SK-N-SH (cell line): ENCODE measurements around the gene MCC. TPM values are rescaled to one million over a fixed set of nuclear protein-coding genes. Genes with fewer than 3 reads are reported as not detected.

Experiments used
- CTCF ChIA-PET: fragments of 300-600, 350-600 bp; formaldehyde crosslinking; extraction: SDS; loops from one replicate; lab custom pipeline; 2021; lab: Yijun Ruan, JAX
- POLR2A ChIA-PET: fragments of 350-600 bp; sonication (Branson Sonifier 250); formaldehyde crosslinking; extraction: SDS; loops from one replicate; lab custom pipeline; 2020; ENCODE audit warnings: antibody characterized with exemption, inconsistent platforms; lab: Yijun Ruan, JAX
- DNase-seq: peaks from one replicate; pipeline ENCODE4 v3.0.0; 2012
- H2AFZ ChIP-seq: fragments of 200-600 bp; sonication (generic); 2 replicates; pipeline ENCODE4 v1.8.1; 2016; ENCODE audit warnings: antibody characterized with exemption, mild to moderate bottlenecking, low read depth
- H3F3A ChIP-seq: fragments of 200-600 bp; sonication (generic); replicated peaks from 2 replicates; pipeline ENCODE3; 2016; ENCODE audit warnings: antibody characterized with exemption, mild to moderate bottlenecking; ENCODE audit not compliant: insufficient read depth
- H3K27ac ChIP-seq, 2 experiments: fragments of 200-500 bp in 1 of 2; fragments of 200-600 bp in 1 of 2; sonication (Bioruptor generic) in 1 of 2; sonication (generic), shearing (Covaris generic) in 1 of 2; 2 replicates each; pipeline versions ENCODE4 v1.5.1 to v1.6.1; 2014 to 2016; ENCODE audit warnings: low read depth in 2 of 2, inconsistent platforms in 1 of 2, low read length in 1 of 2, mild to moderate bottlenecking in 1 of 2, mixed read lengths in 1 of 2
- H3K27me3 ChIP-seq: fragments of 200-600 bp; sonication (generic), shearing (Covaris generic); 2 replicates; pipeline ENCODE4 v1.6.1; 2016; ENCODE audit warnings: mixed run types; ENCODE audit not compliant: insufficient read depth
- H3K36me3 ChIP-seq, 2 experiments: fragments of 200-500 bp in 1 of 2; fragments of 200-600 bp in 1 of 2; sonication (Bioruptor generic) in 1 of 2; sonication (generic) in 1 of 2; replicated peaks in 1 of 2; 2 replicates each; pipeline versions ENCODE3 to v1.5.1; 2014 to 2016; ENCODE audit warnings: low read length in 1 of 2, mild to moderate bottlenecking in 1 of 2; ENCODE audit not compliant: insufficient read depth in 2 of 2, control insufficient read depth in 1 of 2
- H3K4me1 ChIP-seq, 2 experiments: fragments of 200-500 bp in 1 of 2; fragments of 200-600 bp in 1 of 2; sonication (Bioruptor generic) in 1 of 2; sonication (generic), shearing (Covaris generic) in 1 of 2; 2 replicates each; pipeline versions ENCODE4 v1.5.1 to v1.6.1; 2014 to 2016; ENCODE audit warnings: low read depth in 1 of 2, low read length in 1 of 2, mixed run types in 1 of 2; ENCODE audit not compliant: insufficient read depth in 2 of 2, control insufficient read depth in 1 of 2
- H3K4me2 ChIP-seq: fragments of 200-600 bp; sonication (generic), shearing (Covaris generic); 2 replicates; pipeline ENCODE4 v1.6.1; 2017; ENCODE audit warnings: mixed run types
- H3K4me3 ChIP-seq, 2 experiments: fragments of 200-500 bp in 1 of 2; fragments of 200-600 bp in 1 of 2; sonication (Bioruptor generic) in 1 of 2; sonication (generic), shearing (Covaris generic) in 1 of 2; 2 replicates each; pipeline versions ENCODE4 v1.5.1 to v1.8.1; 2014 to 2016; ENCODE audit warnings: low read depth in 2 of 2, inconsistent platforms in 1 of 2, low read length in 1 of 2, mild to moderate bottlenecking in 1 of 2, mixed read lengths in 1 of 2, moderate library complexity in 1 of 2
- H3K79me2 ChIP-seq: fragments of 200-600 bp; sonication (generic); 2 replicates; pipeline ENCODE4 v1.8.1; 2017; ENCODE audit warnings: mild to moderate bottlenecking; ENCODE audit not compliant: insufficient read depth
- H3K9ac ChIP-seq: fragments of 200-600 bp; sonication (generic); 2 replicates; pipeline ENCODE4 v1.6.1; 2017; ENCODE audit warnings: mixed run types
- H3K9me2 ChIP-seq: fragments of 200-600 bp; sonication (generic); 2 replicates; pipeline ENCODE4 v1.6.1; 2017; ENCODE audit warnings: mixed run types
- H3K9me3 ChIP-seq: fragments of 200-600 bp; sonication (generic); 2 replicates; pipeline ENCODE4 v1.6.1; 2017; ENCODE audit warnings: mixed run types, mild to moderate bottlenecking, moderate library complexity
- H4K20me1 ChIP-seq: fragments of 200-600 bp; sonication (generic); 2 replicates; pipeline ENCODE4 v1.6.1; 2017; ENCODE audit warnings: mild to moderate bottlenecking, mixed run types; ENCODE audit not compliant: insufficient read depth
- ELF1 ChIP-seq: IDR thresholded peaks from 2 replicates; pipeline ENCODE4 v1.4.0; 2012
- EP300 ChIP-seq, 2 experiments: IDR thresholded peaks; 2 replicates each; pipeline versions ENCODE4 v1.4.0 to v1.6.1; 2012; ENCODE audit warnings: borderline replicate concordance in 1 of 2, low read depth in 1 of 2, low read length in 1 of 2
- FOSL2 ChIP-seq: IDR thresholded peaks from 2 replicates; pipeline ENCODE4 v1.4.0; 2012; ENCODE audit warnings: low read depth, mild to moderate bottlenecking, moderate library complexity, borderline replicate concordance
- FOXM1 ChIP-seq: IDR thresholded peaks from 2 replicates; pipeline ENCODE4 v1.4.0; 2012; ENCODE audit warnings: low read depth, mild to moderate bottlenecking
- GABPA ChIP-seq: IDR thresholded peaks from 2 replicates; pipeline ENCODE4 v1.4.0; 2012; ENCODE audit warnings: low read depth, mild to moderate bottlenecking
- GATA2 ChIP-seq: sonication (generic); formaldehyde crosslinking; IDR thresholded peaks from 2 replicates; pipeline ENCODE4 v1.5.0; 2020; ENCODE audit warnings: mild to moderate bottlenecking, missing genetic modification reagents
- IRF3 ChIP-seq: fragments of 150-350 bp; IDR thresholded peaks from 2 replicates; pipeline ENCODE4 v1.6.1; 2016; ENCODE audit warnings: mild to moderate bottlenecking, low read depth, low read length
- JUND ChIP-seq: IDR thresholded peaks from 2 replicates; pipeline ENCODE4 v1.4.0; 2012
- MEF2A ChIP-seq: IDR thresholded peaks from 2 replicates; pipeline ENCODE4 v1.4.0; 2012; ENCODE audit warnings: low read depth, borderline replicate concordance
- NFIC ChIP-seq: IDR thresholded peaks from 2 replicates; pipeline ENCODE4 v1.4.0; 2012; ENCODE audit warnings: borderline replicate concordance
- PBX3 ChIP-seq: IDR thresholded peaks from 2 replicates; pipeline ENCODE4; 2012
- POLR2AphosphoS5 ChIP-seq: IDR thresholded peaks from 2 replicates; pipeline ENCODE4 v1.6.1; 2012; ENCODE audit warnings: low read depth, low read length
- RAD21 ChIP-seq: IDR thresholded peaks from 2 replicates; pipeline ENCODE4 v1.6.1; 2012; ENCODE audit warnings: mild to moderate bottlenecking, low read length
- RCOR1 ChIP-seq: fragments of 150-350 bp; IDR thresholded peaks from 2 replicates; pipeline ENCODE4 v1.6.1; 2017; ENCODE audit warnings: antibody characterized with exemption, low read length
- REST ChIP-seq: IDR thresholded peaks from 2 replicates; pipeline ENCODE4 v1.6.1; 2012; ENCODE audit warnings: mild to moderate bottlenecking, low read depth, low read length, moderate library complexity
- RFX5 ChIP-seq: IDR thresholded peaks from 2 replicates; pipeline ENCODE4 v1.6.1; 2012; ENCODE audit warnings: mild to moderate bottlenecking, improper control_type of control experiment, low read length
- SIN3A ChIP-seq: IDR thresholded peaks from 2 replicates; pipeline ENCODE4 v1.6.1; 2012; ENCODE audit warnings: low read depth, mild to moderate bottlenecking, low read length, moderate library complexity, borderline replicate concordance
- TEAD4 ChIP-seq: IDR thresholded peaks from 2 replicates; pipeline ENCODE4 v1.4.0; 2012; ENCODE audit warnings: mild to moderate bottlenecking, borderline replicate concordance; ENCODE audit not compliant: insufficient read depth
- USF1 ChIP-seq: IDR thresholded peaks from 2 replicates; pipeline ENCODE4 v1.4.0; 2012; ENCODE audit warnings: low read depth, borderline replicate concordance
- USF2 ChIP-seq: fragments of 150-350 bp; IDR thresholded peaks from 2 replicates; pipeline ENCODE4 v1.6.1; 2017; ENCODE audit warnings: antibody characterized with exemption, low read length, low read depth, borderline replicate concordance
- WGBS: methylation state at CpG from one replicate; pipeline ENCODE4 v1.1.6; 2017; ENCODE audit warnings: low lambda C conversion rate; 5-methylcytosine and 5-hydroxymethylcytosine counted together
- polyA plus RNA-seq, 3 experiments: library from polyadenylated mRNA; depleted of rRNA; stranded (reverse); fragments of >200 nt; gene quantifications; 2 replicates each; pipeline ENCODE4 v1.2.3, GENCODE V29; 2012

Gene MCC
- polyA plus RNA-seq, 1 of the 3 experiments (the other 2 are of a cell fraction): 3.6 TPM

- no peak overlapping the region for H3K4me3 ChIP-seq
- 71% methylated on average over 7 of the region's 7 CpGs for WGBS
- H3K27ac ChIP-seq: no peak overlapping the region
- no peaks in the 10 kb centered on the region for H4K20me1 ChIP-seq
- no peaks in the 10 kb centered on the region for H3K36me3 ChIP-seq
- H3K9ac ChIP-seq: no peak overlapping the region
- CTCF ChIA-PET: interaction anchor here (2.2 kb wide), 1 partner anchor 428 kb away, joined by 14 read pairs; no protein-coding TSS in a partner anchor
- POLR2A ChIA-PET: no interaction called here
- H2AFZ ChIP-seq: no peak overlapping the region
- no peaks in the 10 kb centered on the region; the same call in 1 of the 2 replicates for H3K27me3 ChIP-seq
- H3K4me2 ChIP-seq: no peak overlapping the region; the same call in 1 of the 2 replicates
- no peaks in the 10 kb centered on the region for H3K79me2 ChIP-seq
- TF ChIP-seq POLR2AphosphoS5 (no peak), IRF3 (no peak), NFIC (no peak), SIN3A (no peak), PBX3 (no peak), FOXM1 (no peak), EP300 (IDR thresholded peaks at IDR 0.05; ENCODE audit: borderline replicate concordance in 1 of 2, low read depth in 1 of 2, low read length in 1 of 2) (no peak), USF1 (no peak), JUND (no peak), RFX5 (no peak), ELF1 (no peak), RAD21 (no peak), REST (no peak), USF2 (no peak), TEAD4 (no peak), RCOR1 (no peak), FOSL2 (no peak), GABPA (no peak), GATA2 (CRISPR knock-in tag) (no peak), MEF2A (no peak)
- no peak for DNase-seq
- no peaks in the 10 kb centered on the region for H3F3A ChIP-seq
- no peaks in the 10 kb centered on the region for H3K9me2 ChIP-seq
- H3K4me1 ChIP-seq: peaks cover 0 to 18% of the 10 kb centered on the region in 2 experiments; a peak in 2 of 4 replicates
- no peaks in the 10 kb centered on the region for H3K9me3 ChIP-seq
Observed at GRCh38 chr5:113082547-113082905, 405.7 kb downstream of the MCC start.
